Measurements from ENCODE around the gene MAP6. TPM values are rescaled to one million over a fixed set of nuclear protein-coding genes. Genes with fewer than 3 reads are reported as not detected.

Gene MAP6
- total RNA-seq, 1 donor from 2014 or later = 10.8 TPM

DNA sequence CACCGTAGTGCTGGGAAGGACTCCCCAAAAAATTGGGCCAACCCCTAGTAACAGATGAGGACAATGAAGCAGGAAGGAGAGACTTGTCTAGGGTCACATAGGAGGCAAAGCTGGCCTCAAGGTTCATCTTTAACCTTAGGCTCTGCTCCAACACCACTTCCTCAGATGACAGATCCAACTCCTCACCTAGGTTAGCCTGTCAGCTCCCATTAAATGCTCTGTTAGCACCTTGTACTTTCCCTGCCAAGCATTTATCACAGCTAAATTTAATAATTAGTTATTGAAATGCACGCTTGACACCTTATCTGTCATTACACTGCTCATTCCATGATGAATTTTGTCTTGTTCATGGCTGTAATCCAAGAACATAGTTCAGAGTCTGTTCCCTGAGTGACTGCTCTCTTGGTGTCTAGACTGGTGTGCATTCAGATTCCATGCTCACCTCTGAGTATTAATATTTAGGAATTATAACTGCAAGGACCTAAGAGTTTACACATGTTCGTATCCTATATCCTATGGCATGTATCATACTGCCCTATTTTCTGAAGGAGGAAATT, 18.6 kb downstream of the MAP6 start:
- ATAC-seq = no peak
- no peak for DNase-seq
- Histone ChIP-seq H3K27me3 (ENCODE audit: low read depth) (no peaks in the 10 kb centered on the region), H3K4me1 (no peaks in the 10 kb centered on the region), H3K9me3 (no peaks in the 10 kb centered on the region), H3K4me3 (no peak overlapping the region), H3K36me3 (no peaks in the 10 kb centered on the region), H3K27ac (no peak overlapping the region)
- intact Hi-C loops (cut with DNase I) = no loop called here
- TF ChIP-seq, protein P1, sequence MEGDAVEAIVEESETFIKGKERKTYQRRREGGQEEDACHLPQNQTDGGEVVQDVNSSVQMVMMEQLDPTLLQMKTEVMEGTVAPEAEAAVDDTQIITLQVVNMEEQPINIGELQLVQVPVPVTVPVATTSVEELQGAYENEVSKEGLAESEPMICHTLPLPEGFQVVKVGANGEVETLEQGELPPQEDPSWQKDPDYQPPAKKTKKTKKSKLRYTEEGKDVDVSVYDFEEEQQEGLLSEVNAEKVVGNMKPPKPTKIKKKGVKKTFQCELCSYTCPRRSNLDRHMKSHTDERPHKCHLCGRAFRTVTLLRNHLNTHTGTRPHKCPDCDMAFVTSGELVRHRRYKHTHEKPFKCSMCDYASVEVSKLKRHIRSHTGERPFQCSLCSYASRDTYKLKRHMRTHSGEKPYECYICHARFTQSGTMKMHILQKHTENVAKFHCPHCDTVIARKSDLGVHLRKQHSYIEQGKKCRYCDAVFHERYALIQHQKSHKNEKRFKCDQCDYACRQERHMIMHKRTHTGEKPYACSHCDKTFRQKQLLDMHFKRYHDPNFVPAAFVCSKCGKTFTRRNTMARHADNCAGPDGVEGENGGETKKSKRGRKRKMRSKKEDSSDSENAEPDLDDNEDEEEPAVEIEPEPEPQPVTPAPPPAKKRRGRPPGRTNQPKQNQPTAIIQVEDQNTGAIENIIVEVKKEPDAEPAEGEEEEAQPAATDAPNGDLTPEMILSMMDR (IDR thresholded peaks at IDR 0.05) = no peak

DNA sequence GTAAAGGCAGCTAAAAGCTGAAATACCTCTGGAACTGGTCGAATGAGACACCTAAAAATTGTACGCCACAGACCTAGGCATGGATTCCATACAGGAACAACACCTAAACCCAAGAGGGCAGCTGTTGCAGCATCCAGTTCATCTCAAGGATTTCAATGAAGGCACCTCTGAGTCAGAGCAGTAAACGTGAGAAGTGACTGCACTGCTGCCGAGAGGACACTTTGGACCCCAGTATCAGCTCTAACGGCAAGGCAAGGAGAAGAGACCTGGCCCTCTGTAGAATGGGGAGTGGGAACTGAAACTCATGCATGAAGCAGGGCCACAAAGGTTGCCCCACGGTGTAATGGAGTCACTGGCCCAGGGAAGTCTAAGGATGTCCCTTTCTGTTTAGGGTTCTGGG, 23.9 kb downstream of the MAP6 start:
- intact Hi-C loops (cut with DNase I) = no loop called here
- H3K4me3 ChIP-seq = no peak overlapping the region
- DNase-seq = no peak
- ATAC-seq = no peak
- TF ChIP-seq, protein P1 (IDR thresholded peaks at IDR 0.05) = no peak
- no peaks in the 10 kb centered on the region for H3K27me3 ChIP-seq (ENCODE audit: low read depth)
- no peak overlapping the region for H3K27ac ChIP-seq
- peaks cover 3% of the 10 kb centered on the region for H3K4me1 ChIP-seq
- H3K9me3 ChIP-seq = no peaks in the 10 kb centered on the region
- no peaks in the 10 kb centered on the region for H3K36me3 ChIP-seq

GRCh38 chr11:75644370-75644769, 24.5 kb downstream of the MAP6 start:
- TF ChIP-seq, protein P1 (IDR thresholded peaks at IDR 0.05) = no peak
- no peaks in the 10 kb centered on the region for H3K36me3 ChIP-seq
- H3K4me1 ChIP-seq = peaks cover 9% of the 10 kb centered on the region
- no peak overlapping the region for H3K4me3 ChIP-seq
- H3K9me3 ChIP-seq = no peaks in the 10 kb centered on the region
- ATAC-seq (no peak), DNase-seq (no peak)
- no peak overlapping the region for H3K27ac ChIP-seq
- no peaks in the 10 kb centered on the region for H3K27me3 ChIP-seq (ENCODE audit: low read depth)
- intact Hi-C loops (cut with DNase I) = no loop called here

GRCh38 chr11:75642402-75643113, 26.3 kb downstream of the MAP6 start:
- Histone ChIP-seq H3K27me3 (ENCODE audit: low read depth) (no peaks in the 10 kb centered on the region), H3K4me3 (no peak overlapping the region), H3K4me1 (peaks cover 11% of the 10 kb centered on the region), H3K27ac (no peak overlapping the region), H3K9me3 (no peaks in the 10 kb centered on the region), H3K36me3 (no peaks in the 10 kb centered on the region)
- DNase-seq (no peak), ATAC-seq (no peak)
- TF ChIP-seq, protein P1 (IDR thresholded peaks at IDR 0.05) = no peak
- intact Hi-C loops (cut with DNase I) = no loop called here

DNA sequence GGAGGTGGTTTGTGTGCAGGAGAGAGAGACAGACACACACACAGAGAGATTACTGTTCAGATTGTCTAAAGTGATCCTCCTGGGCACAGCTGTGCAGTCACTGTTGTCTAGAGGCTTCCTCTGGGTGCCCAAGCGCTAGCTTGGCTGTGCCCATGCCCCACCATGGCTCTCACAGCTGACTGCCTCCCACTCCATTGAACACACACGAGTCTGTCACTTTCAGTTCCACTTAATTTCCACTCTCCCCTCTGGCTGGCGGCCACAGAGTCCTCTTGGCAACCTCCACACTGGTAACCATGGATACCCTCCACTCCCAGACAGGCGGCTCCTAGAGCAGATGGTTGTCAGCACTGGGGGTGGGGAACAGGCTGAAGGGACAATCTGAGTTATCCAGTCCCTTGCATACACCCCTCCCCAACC, 29.1 kb downstream of the MAP6 start:
- Histone ChIP-seq H3K9me3 (no peaks in the 10 kb centered on the region), H3K36me3 (no peaks in the 10 kb centered on the region), H3K4me3 (no peak overlapping the region), H3K27me3 (ENCODE audit: low read depth) (no peaks in the 10 kb centered on the region), H3K4me1 (peaks cover 11% of the 10 kb centered on the region), H3K27ac (no peak overlapping the region)
- TF ChIP-seq, protein P1 (IDR thresholded peaks at IDR 0.05) = no peak
- intact Hi-C loops (cut with DNase I) = no loop called here
- ATAC-seq (peak; percentile 96 to 97), DNase-seq (peak; percentile 89)

All from lower lobe of right lung (tissue), 2 donors.